SK-N-SH treated with all-trans-retinoic acid at 6 μM for 48 hours (cell line): Measurements from ENCODE around the gene KRT7.

Experiments
- ATAC-seq: fragments of 200-7000 bp; cut with Tn5 transposase; 3 replicates; pipeline ENCODE4 v1.9.1; 2020; ENCODE audit warnings: mild to moderate bottlenecking, moderate library complexity
- ARNTL ChIP-seq: fragments of 450-650 bp; formaldehyde crosslinking; IDR thresholded peaks from 2 replicates; pipeline ENCODE4 v1.5.0; 2020; ENCODE audit warnings: low read depth, mild to moderate bottlenecking, moderate library complexity, borderline replicate concordance
- CSDC2 ChIP-seq: fragments of 250-450 bp; sonication (Bioruptor Pico); IDR thresholded peaks from 2 replicates; pipeline ENCODE4 v1.5.0; 2020; ENCODE audit warnings: mild to moderate bottlenecking, moderate library complexity
- ESRRG ChIP-seq: fragments of 250-450 bp; sonication (Bioruptor Pico); IDR thresholded peaks from 2 replicates; pipeline ENCODE4 v1.6.1; 2021; ENCODE audit warnings: mild to moderate bottlenecking
- GLIS3 ChIP-seq: fragments of 250-450 bp; sonication (Bioruptor Pico); IDR thresholded peaks from 2 replicates; pipeline ENCODE4 v1.5.0; 2020; ENCODE audit warnings: mild to moderate bottlenecking, moderate library complexity
- ISL1 ChIP-seq: fragments of 250-450 bp; sonication (Bioruptor Pico); IDR thresholded peaks from 2 replicates; pipeline ENCODE4 v2.1.2; 2022; ENCODE audit warnings: mild to moderate bottlenecking, moderate library complexity
- OSR1 ChIP-seq: fragments of 250-450 bp; sonication (Bioruptor Pico); IDR thresholded peaks from 2 replicates; pipeline ENCODE4 v1.8.0; 2022; ENCODE audit warnings: moderate library complexity, mild to moderate bottlenecking, inconsistent platforms
- PATZ1 ChIP-seq: fragments of 250-450 bp; sonication (Bioruptor Pico); IDR thresholded peaks from 2 replicates; pipeline ENCODE4 v1.8.0; 2020; ENCODE audit warnings: mild to moderate bottlenecking, moderate library complexity, borderline replicate concordance
- PPARA ChIP-seq: fragments of 250-450 bp; sonication (Bioruptor Pico); IDR thresholded peaks from 2 replicates; pipeline ENCODE4 v1.5.0; 2020; ENCODE audit warnings: mild to moderate bottlenecking, borderline replicate concordance
- RARB ChIP-seq: fragments of 250-450 bp; sonication (Bioruptor Pico); IDR thresholded peaks from 2 replicates; pipeline ENCODE4 v1.8.0; 2021; ENCODE audit warnings: mild to moderate bottlenecking, moderate library complexity
- SNAI2 ChIP-seq: fragments of 250-450 bp; sonication (Bioruptor Pico); IDR thresholded peaks from 2 replicates; pipeline ENCODE4 v1.5.0; 2020; ENCODE audit warnings: mild to moderate bottlenecking, moderate library complexity
- TCF4 ChIP-seq: fragments of 250-450 bp; sonication (Bioruptor Pico); IDR thresholded peaks from 2 replicates; pipeline ENCODE4 v1.8.0; 2021; ENCODE audit warnings: mild to moderate bottlenecking, moderate library complexity, borderline replicate concordance
- TOX ChIP-seq: fragments of 250-450 bp; sonication (Bioruptor Pico); IDR thresholded peaks from 2 replicates; pipeline ENCODE4 v1.8.0; 2021; ENCODE audit warnings: mild to moderate bottlenecking, moderate library complexity, borderline replicate concordance
- ZC3H10 ChIP-seq: fragments of 250-450 bp; sonication (Bioruptor Pico); IDR thresholded peaks from 2 replicates; pipeline ENCODE4 v1.5.1; 2021; ENCODE audit warnings: mild to moderate bottlenecking, moderate library complexity
- ZFP3 ChIP-seq: fragments of 250-450 bp; sonication (Bioruptor Pico); IDR thresholded peaks from 2 replicates; pipeline ENCODE4 v1.5.0; 2020; ENCODE audit warnings: mild to moderate bottlenecking, moderate library complexity
- ZFP30 ChIP-seq: fragments of 450-650 bp; formaldehyde crosslinking; IDR thresholded peaks from 2 replicates; pipeline ENCODE4 v1.5.0; 2022; ENCODE audit warnings: mild to moderate bottlenecking, moderate library complexity
- ZNF565 ChIP-seq: fragments of 450-650 bp; formaldehyde crosslinking; conservative IDR thresholded peaks from 2 replicates; pipeline ENCODE4 v1.5.0; 2020; ENCODE audit warnings: low read depth, mild to moderate bottlenecking, moderate library complexity
- ZNF70 ChIP-seq: fragments of 450-650 bp; formaldehyde crosslinking; IDR thresholded peaks from 2 replicates; pipeline ENCODE4 v1.5.0; 2020; ENCODE audit warnings: mild to moderate bottlenecking, moderate library complexity
- ZNF8 ChIP-seq: fragments of 450-650 bp; formaldehyde crosslinking; IDR thresholded peaks from 2 replicates; pipeline ENCODE4 v1.5.0; 2020; ENCODE audit warnings: mild to moderate bottlenecking, moderate library complexity
- TF ChIP-seq, protein P1 (sequence below): fragments of 250-450 bp; sonication (Bioruptor Pico); IDR thresholded peaks from 2 replicates; pipeline ENCODE4 v1.8.0; 2021; ENCODE audit warnings: low read depth, mild to moderate bottlenecking, moderate library complexity, borderline replicate concordance
- TF ChIP-seq, protein P2 (sequence below): fragments of 250-450 bp; sonication (Bioruptor Pico); IDR thresholded peaks from 2 replicates; pipeline ENCODE4 v1.5.0; 2020; ENCODE audit warnings: mild to moderate bottlenecking, moderate library complexity
- TF ChIP-seq, protein P3 (sequence below): fragments of 250-450 bp; sonication (Bioruptor Pico); IDR thresholded peaks from 2 replicates; pipeline ENCODE4 v1.5.1; 2021; ENCODE audit warnings: mild to moderate bottlenecking, moderate library complexity

Gene KRT7

GRCh38 chr12:52206304-52207040 is 26.6 kb upstream of the KRT7 start:
- TF ChIP-seq ZFP3 (no peak), ZNF8 (CRISPR knock-in tag) (no peak), ZC3H10 (CRISPR knock-in tag) (no peak), RARB (CRISPR knock-in tag) (no peak)
- ATAC-seq: no peak

DNA sequence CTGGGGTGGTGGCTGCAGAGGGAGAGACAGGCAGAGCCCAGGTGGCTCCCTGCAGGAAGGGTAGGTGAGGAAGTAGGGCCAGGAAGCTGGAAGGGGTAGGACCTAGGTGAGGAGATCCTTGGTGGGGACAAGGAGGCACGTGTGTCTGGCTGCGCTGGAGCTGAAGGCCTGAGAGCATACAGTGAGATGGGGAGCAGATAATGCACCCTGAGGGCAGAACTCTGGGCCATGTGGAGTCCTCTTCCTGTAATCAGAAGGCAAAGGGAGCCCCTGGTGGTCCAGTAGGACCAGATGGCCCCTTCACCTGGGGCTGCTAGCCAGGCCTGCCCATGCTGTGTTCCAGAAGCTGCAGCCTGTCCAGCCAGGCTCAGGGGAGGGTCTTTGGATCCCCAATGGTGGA is 25.9 kb upstream of the KRT7 start:
- peak; percentile 78; the same call in 1 of the 2 replicates for TF ChIP-seq TCF4
- TF ChIP-seq ZFP3: no peak
- no peak for TF ChIP-seq ZFP30 (CRISPR knock-in tag)
- no peak for TF ChIP-seq PATZ1
- no peak for ATAC-seq

- ATAC-seq: peak; percentile 27
- TF ChIP-seq ARNTL (no peak), ISL1 (CRISPR knock-in tag) (no peak), ESRRG (CRISPR knock-in tag) (no peak), TOX (CRISPR knock-in tag) (no peak), ZC3H10 (CRISPR knock-in tag) (no peak), ZFP30 (CRISPR knock-in tag) (no peak), PPARA (CRISPR knock-in tag) (no peak), ZNF565 (CRISPR knock-in tag) (no peak), GLIS3 (CRISPR knock-in tag) (no peak), ZNF70 (CRISPR knock-in tag) (no peak), SNAI2 (CRISPR knock-in tag) (no peak), OSR1 (CRISPR knock-in tag) (no peak), CSDC2 (CRISPR knock-in tag) (no peak), PATZ1 (no peak), RARB (CRISPR knock-in tag) (no peak), ZNF8 (CRISPR knock-in tag) (no peak)
- TF ChIP-seq, protein P1, sequence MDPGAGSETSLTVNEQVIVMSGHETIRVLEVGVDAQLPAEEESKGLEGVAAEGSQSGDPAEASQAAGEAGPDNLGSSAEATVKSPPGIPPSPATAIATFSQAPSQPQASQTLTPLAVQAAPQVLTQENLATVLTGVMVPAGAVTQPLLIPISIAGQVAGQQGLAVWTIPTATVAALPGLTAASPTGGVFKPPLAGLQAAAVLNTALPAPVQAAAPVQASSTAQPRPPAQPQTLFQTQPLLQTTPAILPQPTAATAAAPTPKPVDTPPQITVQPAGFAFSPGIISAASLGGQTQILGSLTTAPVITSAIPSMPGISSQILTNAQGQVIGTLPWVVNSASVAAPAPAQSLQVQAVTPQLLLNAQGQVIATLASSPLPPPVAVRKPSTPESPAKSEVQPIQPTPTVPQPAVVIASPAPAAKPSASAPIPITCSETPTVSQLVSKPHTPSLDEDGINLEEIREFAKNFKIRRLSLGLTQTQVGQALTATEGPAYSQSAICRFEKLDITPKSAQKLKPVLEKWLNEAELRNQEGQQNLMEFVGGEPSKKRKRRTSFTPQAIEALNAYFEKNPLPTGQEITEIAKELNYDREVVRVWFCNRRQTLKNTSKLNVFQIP (CRISPR knock-in tag): no peak
- TF ChIP-seq, protein P2, sequence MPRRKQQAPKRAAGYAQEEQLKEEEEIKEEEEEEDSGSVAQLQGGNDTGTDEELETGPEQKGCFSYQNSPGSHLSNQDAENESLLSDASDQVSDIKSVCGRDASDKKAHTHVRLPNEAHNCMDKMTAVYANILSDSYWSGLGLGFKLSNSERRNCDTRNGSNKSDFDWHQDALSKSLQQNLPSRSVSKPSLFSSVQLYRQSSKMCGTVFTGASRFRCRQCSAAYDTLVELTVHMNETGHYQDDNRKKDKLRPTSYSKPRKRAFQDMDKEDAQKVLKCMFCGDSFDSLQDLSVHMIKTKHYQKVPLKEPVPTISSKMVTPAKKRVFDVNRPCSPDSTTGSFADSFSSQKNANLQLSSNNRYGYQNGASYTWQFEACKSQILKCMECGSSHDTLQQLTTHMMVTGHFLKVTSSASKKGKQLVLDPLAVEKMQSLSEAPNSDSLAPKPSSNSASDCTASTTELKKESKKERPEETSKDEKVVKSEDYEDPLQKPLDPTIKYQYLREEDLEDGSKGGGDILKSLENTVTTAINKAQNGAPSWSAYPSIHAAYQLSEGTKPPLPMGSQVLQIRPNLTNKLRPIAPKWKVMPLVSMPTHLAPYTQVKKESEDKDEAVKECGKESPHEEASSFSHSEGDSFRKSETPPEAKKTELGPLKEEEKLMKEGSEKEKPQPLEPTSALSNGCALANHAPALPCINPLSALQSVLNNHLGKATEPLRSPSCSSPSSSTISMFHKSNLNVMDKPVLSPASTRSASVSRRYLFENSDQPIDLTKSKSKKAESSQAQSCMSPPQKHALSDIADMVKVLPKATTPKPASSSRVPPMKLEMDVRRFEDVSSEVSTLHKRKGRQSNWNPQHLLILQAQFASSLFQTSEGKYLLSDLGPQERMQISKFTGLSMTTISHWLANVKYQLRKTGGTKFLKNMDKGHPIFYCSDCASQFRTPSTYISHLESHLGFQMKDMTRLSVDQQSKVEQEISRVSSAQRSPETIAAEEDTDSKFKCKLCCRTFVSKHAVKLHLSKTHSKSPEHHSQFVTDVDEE (CRISPR knock-in tag): no peak
- TF ChIP-seq, protein P3, sequence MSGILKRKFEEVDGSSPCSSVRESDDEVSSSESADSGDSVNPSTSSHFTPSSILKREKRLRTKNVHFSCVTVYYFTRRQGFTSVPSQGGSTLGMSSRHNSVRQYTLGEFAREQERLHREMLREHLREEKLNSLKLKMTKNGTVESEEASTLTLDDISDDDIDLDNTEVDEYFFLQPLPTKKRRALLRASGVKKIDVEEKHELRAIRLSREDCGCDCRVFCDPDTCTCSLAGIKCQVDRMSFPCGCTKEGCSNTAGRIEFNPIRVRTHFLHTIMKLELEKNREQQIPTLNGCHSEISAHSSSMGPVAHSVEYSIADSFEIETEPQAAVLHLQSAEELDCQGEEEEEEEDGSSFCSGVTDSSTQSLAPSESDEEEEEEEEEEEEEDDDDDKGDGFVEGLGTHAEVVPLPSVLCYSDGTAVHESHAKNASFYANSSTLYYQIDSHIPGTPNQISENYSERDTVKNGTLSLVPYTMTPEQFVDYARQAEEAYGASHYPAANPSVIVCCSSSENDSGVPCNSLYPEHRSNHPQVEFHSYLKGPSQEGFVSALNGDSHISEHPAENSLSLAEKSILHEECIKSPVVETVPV: no peak
Observed at GRCh38 chr12:52207895-52208294, 25.1 kb upstream of the KRT7 start.
